Calu3 (cell line): ENCODE results near the gene CLDN19. TPM values are rescaled to one million over a fixed set of nuclear protein-coding genes. Genes with fewer than 3 reads are reported as not detected.
A peak's percentile ranks its signal among the peaks of the same experiment; 100 is the strongest.

Source experiments
- BruUV-seq: library from RNA; stranded (reverse); fragments of 400-500 nt; replicated peaks from 2 replicates; lab custom pipeline; 2021; lab: Mats Ljungman, UMichigan
- CTCF ChIA-PET: fragments of 300-600 bp; sonication (Branson Sonifier 250); formaldehyde crosslinking; loops from one replicate; lab custom pipeline; 2022; ENCODE audit warnings: antibody characterized with exemption; lab: Charles Lee
- DNase-seq: peaks from one replicate; pipeline ENCODE4 v3.0.0; 2022
- H3K27ac Mint-ChIP-seq: one replicate; pipeline ENCODE4 v1.8.0; 2022; ENCODE audit warnings: mixed read lengths; ENCODE audit not compliant: unreplicated experiment
- H3K27me3 Mint-ChIP-seq: one replicate; pipeline ENCODE4 v1.8.0; 2022; ENCODE audit warnings: mixed read lengths; ENCODE audit not compliant: unreplicated experiment
- H3K36me3 Mint-ChIP-seq: one replicate; pipeline ENCODE4 v1.8.0; 2022; ENCODE audit warnings: mild to moderate bottlenecking, moderate library complexity, mixed read lengths; ENCODE audit not compliant: insufficient read depth, unreplicated experiment
- H3K4me1 Mint-ChIP-seq: one replicate; pipeline ENCODE4 v1.8.0; 2022; ENCODE audit warnings: mild to moderate bottlenecking, low read depth, mixed read lengths; ENCODE audit not compliant: unreplicated experiment
- H3K4me3 Mint-ChIP-seq: one replicate; pipeline ENCODE4 v1.8.0; 2022; ENCODE audit warnings: mild to moderate bottlenecking, low read depth, moderate library complexity, mixed read lengths; ENCODE audit not compliant: unreplicated experiment
- H3K9me3 Mint-ChIP-seq: one replicate; pipeline ENCODE4 v1.8.0; 2022; ENCODE audit warnings: low read depth, mixed read lengths; ENCODE audit not compliant: unreplicated experiment
- intact Hi-C: fragments of 100-400 bp; cut with micrococcal nuclease; formaldehyde crosslinking; loops from one replicate; pipeline ENCODE4 v1.10.0; 2022; ENCODE audit not compliant: unreplicated experiment
- total RNA-seq: library from RNA; stranded (reverse); gene quantifications from 2 replicates; pipeline ENCODE4 v1.2.3, GENCODE V29; 2022
- TF ChIP-seq, protein P1 (sequence below): fragments of 200-600 bp; IDR thresholded peaks from one replicate; pipeline ENCODE4 v1.8.0; 2022; ENCODE audit warnings: antibody characterized with exemption; ENCODE audit not compliant: unreplicated experiment

Gene CLDN19
- total RNA-seq, 1 experiment from 2014 or later = not detected

DNA sequence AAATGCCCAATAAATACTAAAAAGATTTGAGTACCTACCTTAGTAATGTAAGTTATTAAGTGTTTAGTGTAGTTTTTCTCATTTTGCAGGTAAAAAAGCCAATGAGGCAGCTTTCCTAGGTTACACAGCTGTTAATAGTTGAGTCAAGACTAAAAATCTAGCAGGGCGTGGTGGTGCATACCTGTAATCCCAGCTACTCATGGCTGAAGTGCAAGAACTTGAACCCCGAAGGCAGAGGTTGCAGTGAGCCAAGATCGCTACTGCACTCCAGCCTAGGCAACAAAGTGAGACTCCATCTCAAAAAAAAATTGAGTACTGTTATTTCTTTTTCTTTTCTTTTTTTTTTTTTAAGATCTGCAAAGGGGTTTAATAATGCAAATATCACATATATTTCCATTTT is 50.1 kb downstream of the CLDN19 start:
- DNase-seq = no peak

GRCh38 chr1:42686418-42686817 is 53.6 kb downstream of the CLDN19 start:
- no peaks in the 10 kb centered on the region for H3K27me3 Mint-ChIP-seq
- no peak for DNase-seq
- H3K36me3 Mint-ChIP-seq = peaks cover 69% of the 10 kb centered on the region
- H3K4me3 Mint-ChIP-seq = peak overlapping the region; percentile 80
- CTCF ChIA-PET = no interaction called here
- H3K27ac Mint-ChIP-seq = no peak overlapping the region
- TF ChIP-seq, protein P1, sequence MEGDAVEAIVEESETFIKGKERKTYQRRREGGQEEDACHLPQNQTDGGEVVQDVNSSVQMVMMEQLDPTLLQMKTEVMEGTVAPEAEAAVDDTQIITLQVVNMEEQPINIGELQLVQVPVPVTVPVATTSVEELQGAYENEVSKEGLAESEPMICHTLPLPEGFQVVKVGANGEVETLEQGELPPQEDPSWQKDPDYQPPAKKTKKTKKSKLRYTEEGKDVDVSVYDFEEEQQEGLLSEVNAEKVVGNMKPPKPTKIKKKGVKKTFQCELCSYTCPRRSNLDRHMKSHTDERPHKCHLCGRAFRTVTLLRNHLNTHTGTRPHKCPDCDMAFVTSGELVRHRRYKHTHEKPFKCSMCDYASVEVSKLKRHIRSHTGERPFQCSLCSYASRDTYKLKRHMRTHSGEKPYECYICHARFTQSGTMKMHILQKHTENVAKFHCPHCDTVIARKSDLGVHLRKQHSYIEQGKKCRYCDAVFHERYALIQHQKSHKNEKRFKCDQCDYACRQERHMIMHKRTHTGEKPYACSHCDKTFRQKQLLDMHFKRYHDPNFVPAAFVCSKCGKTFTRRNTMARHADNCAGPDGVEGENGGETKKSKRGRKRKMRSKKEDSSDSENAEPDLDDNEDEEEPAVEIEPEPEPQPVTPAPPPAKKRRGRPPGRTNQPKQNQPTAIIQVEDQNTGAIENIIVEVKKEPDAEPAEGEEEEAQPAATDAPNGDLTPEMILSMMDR = no peak
- H3K9me3 Mint-ChIP-seq = no peaks in the 10 kb centered on the region
- H3K4me1 Mint-ChIP-seq = peaks cover 59% of the 10 kb centered on the region
- intact Hi-C loops = no loop called here
- no TSS peak for BruUV-seq

More for the DNA sequence above, 50.1 kb downstream of the CLDN19 start:
- TF ChIP-seq, protein P1 = no peak
- no TSS peak for BruUV-seq
- no peaks in the 10 kb centered on the region for H3K27me3 Mint-ChIP-seq
- peak overlapping the region; percentile 80 for H3K4me3 Mint-ChIP-seq
- H3K27ac Mint-ChIP-seq = no peak overlapping the region
- H3K36me3 Mint-ChIP-seq = peaks cover 61% of the 10 kb centered on the region
- CTCF ChIA-PET = interaction anchor here (0.7 to 1.3 kb wide), 2 partner anchors 32 to 179 kb away, joined by 4 to 5 read pairs; partner anchors contain the start of gene PPIH
- H3K4me1 Mint-ChIP-seq = peaks cover 69% of the 10 kb centered on the region
- intact Hi-C loops = loop anchor here (5.0 kb wide), 1 partner anchor 348 kb away; no protein-coding TSS in a partner anchor
- no peaks in the 10 kb centered on the region for H3K9me3 Mint-ChIP-seq

- peaks cover 75% of the 10 kb centered on the region for H3K36me3 Mint-ChIP-seq
- no TSS peak for BruUV-seq
- peak overlapping the region; percentile 96 for H3K27ac Mint-ChIP-seq
- no peaks in the 10 kb centered on the region for H3K27me3 Mint-ChIP-seq
- peaks cover 67% of the 10 kb centered on the region for H3K4me1 Mint-ChIP-seq
- TF ChIP-seq, protein P1 = no peak
- H3K9me3 Mint-ChIP-seq = no peaks in the 10 kb centered on the region
- DNase-seq = peak; percentile 25
- CTCF ChIA-PET = no interaction called here
- intact Hi-C loops = no loop called here
- H3K4me3 Mint-ChIP-seq = peak overlapping the region; percentile 80
Measured at GRCh38 chr1:42684139-42684538, 55.9 kb downstream of the CLDN19 start.

Other genes starting within 250 kb of the CLDN19 start
- gene PPIH, start 81.8 kb downstream of the CLDN19 start, total RNA-seq = 58.6 and 68.3 TPM in 2 replicates
- gene YBX1, start 57.8 kb downstream of the CLDN19 start, total RNA-seq = 808 and 937 TPM in 2 replicates
- 27.9 and 35.1 TPM in 2 replicates for gene P3H1, start 26.8 kb upstream of the CLDN19 start, total RNA-seq
- 7.7 and 9.4 TPM in 2 replicates for gene C1orf50, start 27.0 kb upstream of the CLDN19 start, total RNA-seq
- gene TMEM269, start 44.8 kb upstream of the CLDN19 start, total RNA-seq = 0.94 and 1.7 TPM in 2 replicates
- 8.0 and 9.3 TPM in 2 replicates for gene ERMAP, start 76.9 kb upstream of the CLDN19 start, total RNA-seq
- 10.1 and 10.8 TPM in 2 replicates for gene SVBP, start 77.2 kb upstream of the CLDN19 start, total RNA-seq
- 11.8 and 12.0 TPM in 2 replicates for gene ZNF691, start 106.4 kb upstream of the CLDN19 start, total RNA-seq
- 163 and 183 TPM in 2 replicates for gene SLC2A1, start 218.6 kb upstream of the CLDN19 start, total RNA-seq